ACHN (cell line): ENCODE measurements around the gene IPO4.

Source experiments
- DNase-seq: peaks from one replicate; pipeline ENCODE4 v3.0.0-alpha.2; 2015
- in situ Hi-C: cut with HindIII; loops from 2 replicates; pipeline ENCODE4 v1.10.0; 2017; ENCODE audit warnings: low sequenced_read_pairs, low pct_ligation_motif_present, low pct_unique_long_range_greater_than_20kb

The IPO4 gene

DNA sequence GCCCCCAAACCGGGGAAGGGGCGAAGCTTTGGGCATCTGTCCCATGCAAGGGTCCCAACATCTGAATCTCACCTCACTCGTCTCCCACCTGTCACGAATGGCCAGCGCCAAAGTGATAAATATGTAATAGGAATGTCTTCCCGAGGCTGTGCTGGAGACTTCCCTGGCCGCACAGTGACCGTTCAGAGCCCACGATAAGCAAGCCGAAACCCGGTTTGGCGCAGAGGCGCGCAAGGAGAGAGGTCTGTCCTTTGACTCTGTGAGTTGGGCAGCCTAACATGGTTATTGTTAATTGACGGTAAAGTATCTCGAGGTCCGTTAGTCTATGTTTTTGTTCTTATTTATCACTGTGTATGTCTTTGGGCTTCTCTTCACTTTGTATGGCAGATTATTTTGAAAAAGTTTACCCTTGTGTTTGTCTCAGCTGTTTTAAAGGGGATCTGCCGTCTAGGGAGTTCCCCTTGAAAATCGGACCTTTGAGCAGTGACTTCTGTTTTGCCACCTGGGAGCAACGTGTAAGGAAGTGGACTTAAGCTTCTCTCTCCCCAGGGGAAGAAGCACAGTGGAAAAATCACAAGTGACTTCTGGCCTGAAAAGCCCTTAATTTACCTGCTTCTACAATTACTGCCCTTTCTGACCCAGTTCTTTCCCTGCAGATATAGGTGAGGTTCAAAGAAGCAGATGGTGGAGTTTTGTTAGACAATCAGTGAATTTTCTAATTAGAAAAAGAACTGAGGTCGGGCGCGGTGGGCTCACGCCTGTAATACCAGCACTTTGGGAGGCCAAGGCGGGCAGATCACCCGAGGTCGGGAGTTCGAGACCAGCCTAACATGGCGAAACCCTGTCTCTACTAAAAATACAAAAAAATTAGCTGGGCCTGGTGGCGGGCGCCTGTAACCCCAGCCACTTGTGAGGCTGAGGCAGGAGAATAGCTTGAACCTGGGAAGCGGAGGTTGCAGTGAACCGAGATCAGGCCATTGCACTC, 7.7 kb upstream of the IPO4 start:
- peak; percentile 19 for DNase-seq
- in situ Hi-C loops = no loop called here

GRCh38 chr14:24195186-24196070, 6.8 kb upstream of the IPO4 start, which contains the start of gene TM9SF1:
TSS of gene TM9SF1 (minus strand) at chr14:24195441. CDS start at chr14:24195019, 422 bp downstream.
- in situ Hi-C loops = no loop called here
- peak; percentile 75 for DNase-seq

- DNase-seq = no peak
- in situ Hi-C loops = no loop called here
Observed at GRCh38 chr14:24194873-24195185, 6.2 kb upstream of the IPO4 start.

DNA sequence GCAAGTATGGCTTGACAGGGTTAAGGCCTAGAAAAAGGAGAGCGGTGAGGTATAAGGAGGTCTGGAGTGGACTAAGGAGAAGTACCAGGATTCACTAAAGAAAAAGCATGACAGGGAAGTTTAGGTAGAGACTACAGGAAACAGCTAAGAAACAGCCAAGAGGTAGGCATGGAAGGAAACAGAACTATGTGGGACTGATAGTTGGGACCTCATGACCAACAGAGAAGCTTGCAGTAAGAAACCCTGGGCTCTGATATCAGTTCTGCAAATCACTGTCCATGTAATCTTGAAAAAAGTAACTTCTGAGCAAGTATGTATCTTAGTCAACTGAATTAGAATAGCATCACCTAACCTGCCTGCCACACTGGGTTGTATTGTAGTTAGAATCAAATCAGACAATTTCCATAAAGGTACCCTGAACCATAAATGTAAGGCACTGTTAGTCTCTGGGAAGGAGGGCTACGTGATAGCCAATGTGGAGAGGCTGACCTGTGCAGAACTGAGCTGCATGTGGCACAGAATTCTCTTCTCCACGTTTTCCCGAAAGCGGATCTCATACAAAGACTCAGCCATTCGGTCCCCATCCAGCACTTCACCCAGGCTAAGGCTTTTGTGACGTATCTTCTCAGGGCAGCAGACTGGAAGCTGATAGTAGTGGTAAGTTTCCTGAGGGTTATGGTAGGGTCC, 5.7 kb upstream of the IPO4 start:
- no peak for DNase-seq
- in situ Hi-C loops = no loop called here

GRCh38 chr14:24192933-24193332, 4.3 kb upstream of the IPO4 start:
- in situ Hi-C loops = no loop called here
- no peak for DNase-seq

DNA sequence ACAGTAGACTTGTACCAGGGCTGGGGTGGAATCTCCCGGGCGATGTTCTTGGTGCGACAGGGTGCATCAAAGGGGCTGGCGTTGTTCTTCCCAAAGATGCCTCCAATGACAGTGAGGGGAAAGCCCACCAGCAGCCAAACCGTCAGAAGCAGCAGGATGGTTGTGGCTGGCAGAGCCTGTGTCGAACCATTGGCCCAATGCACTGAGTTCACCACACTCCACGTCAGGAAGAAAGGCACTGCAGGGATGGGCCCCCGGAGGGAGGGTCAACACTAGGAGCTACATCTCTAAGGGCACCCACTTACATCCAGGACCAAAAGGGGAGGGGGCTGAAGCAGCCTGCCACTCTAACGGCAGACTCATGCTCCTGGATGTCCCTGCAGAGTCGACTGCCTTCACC, 1.8 kb upstream of the IPO4 start:
- in situ Hi-C loops = no loop called here
- no peak for DNase-seq

DNA sequence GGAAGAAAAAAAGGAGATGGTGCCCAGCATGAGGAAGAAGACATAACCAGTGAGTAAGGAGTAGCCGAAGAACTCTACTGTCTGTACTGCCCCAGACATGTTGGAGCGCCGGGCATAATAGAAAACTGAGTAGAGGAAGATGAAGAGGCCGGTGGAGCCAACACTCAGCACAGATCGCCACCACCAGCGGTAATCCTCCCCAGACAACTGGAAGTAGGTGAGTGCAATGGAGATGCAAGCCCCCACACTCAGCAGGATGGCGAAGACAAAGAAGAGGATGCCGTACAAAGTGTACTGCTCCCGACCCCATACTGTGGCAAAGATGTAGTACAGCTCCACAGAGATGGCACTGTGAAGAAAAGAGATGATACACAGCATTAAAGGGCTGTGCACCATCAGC, 844 bp upstream of the IPO4 start:
- in situ Hi-C loops = no loop called here
- DNase-seq = no peak

- in situ Hi-C loops = no loop called here
- no peak for DNase-seq
Observed at GRCh38 chr14:24189059-24189375, 401 bp upstream of the IPO4 start.

DNA sequence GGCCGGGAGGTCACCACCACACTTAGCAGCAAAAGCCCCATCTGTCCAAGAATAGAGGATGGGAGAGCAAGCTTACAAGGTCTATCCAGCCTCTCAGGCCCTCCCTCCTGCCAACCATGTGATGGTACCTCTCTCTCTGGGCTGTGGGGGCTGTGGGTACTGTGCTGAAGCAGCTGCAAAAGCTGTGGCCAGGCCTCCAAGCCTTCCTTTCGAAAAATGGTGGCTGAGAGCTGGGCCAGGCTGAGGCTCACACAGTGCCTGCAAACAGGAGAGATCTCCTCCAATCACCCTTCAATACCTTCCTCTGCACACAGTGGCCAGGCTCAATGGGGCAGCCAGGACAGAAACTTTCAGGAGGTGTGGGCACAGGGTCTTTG, 1.1 kb downstream of the IPO4 start:
- in situ Hi-C loops = no loop called here
- DNase-seq = no peak

- in situ Hi-C loops = no loop called here
- no peak for DNase-seq
Observed at GRCh38 chr14:24186831-24187538, 1.6 kb downstream of the IPO4 start.

DNA sequence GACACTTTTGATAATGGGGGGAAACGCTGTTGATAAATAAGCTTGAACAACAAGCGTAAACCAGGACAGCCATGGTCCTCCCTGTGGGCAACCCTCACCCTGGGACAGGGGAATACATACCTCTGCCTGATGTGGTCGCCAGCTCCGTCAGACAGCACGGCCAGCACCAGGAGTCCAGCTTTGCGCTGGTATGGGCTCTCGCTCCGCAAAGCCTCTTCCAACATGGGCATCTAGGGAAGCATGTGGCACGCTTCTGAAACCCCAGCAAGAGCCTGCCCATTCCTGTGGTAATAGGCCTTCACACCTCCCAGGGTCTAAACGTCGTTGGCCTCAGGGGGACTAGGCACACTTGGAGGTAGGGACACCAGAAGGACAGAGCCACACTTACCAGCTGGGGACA, 2.9 kb downstream of the IPO4 start:
- DNase-seq = no peak
- in situ Hi-C loops = no loop called here

GRCh38 chr14:24185026-24185425, 3.6 kb downstream of the IPO4 start:
- in situ Hi-C loops = no loop called here
- DNase-seq = no peak

- DNase-seq = no peak
- in situ Hi-C loops = no loop called here
Observed at GRCh38 chr14:24184104-24184970, 4.3 kb downstream of the IPO4 start.

GRCh38 chr14:24183014-24183481, 5.6 kb downstream of the IPO4 start:
- in situ Hi-C loops = no loop called here
- no peak for DNase-seq

- no peak for DNase-seq
- in situ Hi-C loops = no loop called here
Observed at GRCh38 chr14:24182110-24182882, 6.3 kb downstream of the IPO4 start.

- in situ Hi-C loops = no loop called here
- no peak for DNase-seq
Observed at GRCh38 chr14:24181371-24182077, 7.1 kb downstream of the IPO4 start.
